ENCODE results near the gene OLFM3.

GRCh38 chr1:101914473-101915242 lies 82.1 kb downstream of the OLFM3 start:
- TF ChIP-seq CTCF (IDR thresholded peaks at IDR 0.05 in 4 of 5, conservative IDR thresholded peaks at IDR 0.05 in 1 of 5) = no peak
- TF ChIP-seq POLR2A (IDR thresholded peaks at IDR 0.05) = no peak

Data from gastrocnemius medialis (tissue), 4 donors.